DOHH2 (cell line): ENCODE measurements around the gene DSCAML1.

Experiments used
- CTCF ChIP-seq: fragments of 200-600 bp; sonication (generic); IDR thresholded peaks from one replicate; pipeline ENCODE4 v1.5.1; 2014; ENCODE audit warnings: antibody characterized with exemption, mild to moderate bottlenecking, low read depth, low read length; ENCODE audit not compliant: poor library complexity, severe bottlenecking
- EZH2phosphoT487 ChIP-seq: fragments of 200-600 bp; sonication (generic); IDR thresholded peaks from 2 replicates; pipeline ENCODE4 v1.6.1; 2017; ENCODE audit warnings: borderline replicate concordance, mild to moderate bottlenecking, antibody characterized with exemption, low read length, moderate library complexity, mixed read lengths

GRCh38 chr11:117720061-117720511 is 76.9 kb downstream of the DSCAML1 start:
- no peak for TF ChIP-seq CTCF
- no peak for TF ChIP-seq EZH2phosphoT487
